Renal cortical epithelial cell (primary cell): Measurements from ENCODE around the gene GSS. TPM values are rescaled to one million over a fixed set of nuclear protein-coding genes. Genes with fewer than 3 reads are reported as not detected.
"Not testable (repeated sequence)": the region's sequence is repeated elsewhere in the genome, so short reads cannot be mapped to it uniquely, and the experiment has no call there.

Source experiments
- DNase-seq: peaks from one replicate; pipeline ENCODE4 v3.0.0-alpha.2; 2011; ENCODE audit warnings: low read depth
- total RNA-seq: library from RNA; depleted of rRNA; stranded (reverse); fragments of >200 nt; gene quantifications from 2 replicates; pipeline ENCODE4 v1.2.3, GENCODE V29; 2014

Gene GSS
- total RNA-seq, 1 donor from 2014 or later, result 89.2 TPM

- DNase-seq, result peak; percentile 98
Observed at GRCh38 chr20:34907616-34908469, 47.8 kb downstream of the GSS start.

GRCh38 chr20:34904202-34904621, 51.4 kb downstream of the GSS start:
- peak; percentile 14 for DNase-seq

GRCh38 chr20:34898731-34899130, 56.9 kb downstream of the GSS start:
- DNase-seq, result not testable (repeated sequence)

GRCh38 chr20:34898129-34898528, 57.5 kb downstream of the GSS start:
- DNase-seq, result not testable (repeated sequence)

GRCh38 chr20:34896086-34896621, 59.5 kb downstream of the GSS start:
- no peak for DNase-seq

GRCh38 chr20:34895465-34895864, 60.1 kb downstream of the GSS start:
- no peak for DNase-seq

- DNase-seq, result no peak
Observed at GRCh38 chr20:34894723-34895122, 60.9 kb downstream of the GSS start.

GRCh38 chr20:34892671-34893070, 62.9 kb downstream of the GSS start:
- no peak for DNase-seq

GRCh38 chr20:34891166-34892062, 64.2 kb downstream of the GSS start:
- DNase-seq, result peak; percentile 81

GRCh38 chr20:34888468-34888867, 67.1 kb downstream of the GSS start:
- no peak for DNase-seq

- DNase-seq, result no peak
Observed at GRCh38 chr20:34887023-34887422, 68.6 kb downstream of the GSS start.

GRCh38 chr20:34886122-34886521, 69.5 kb downstream of the GSS start:
- DNase-seq, result no peak

GRCh38 chr20:34884260-34884659, 71.3 kb downstream of the GSS start:
- DNase-seq, result no peak

- no peak for DNase-seq
Observed at GRCh38 chr20:34883809-34884208, 71.8 kb downstream of the GSS start.

- DNase-seq, result no peak
Observed at GRCh38 chr20:34883087-34883688, 72.4 kb downstream of the GSS start.

- DNase-seq, result no peak
Observed at GRCh38 chr20:34881689-34882088, 73.9 kb downstream of the GSS start.

GRCh38 chr20:34880971-34881370, 74.6 kb downstream of the GSS start:
- DNase-seq, result not testable (repeated sequence)

GRCh38 chr20:34880215-34880850, 75.3 kb downstream of the GSS start:
- DNase-seq, result no peak
